ENCODE results near the gene IL17D.

IL17D gene

DNA sequence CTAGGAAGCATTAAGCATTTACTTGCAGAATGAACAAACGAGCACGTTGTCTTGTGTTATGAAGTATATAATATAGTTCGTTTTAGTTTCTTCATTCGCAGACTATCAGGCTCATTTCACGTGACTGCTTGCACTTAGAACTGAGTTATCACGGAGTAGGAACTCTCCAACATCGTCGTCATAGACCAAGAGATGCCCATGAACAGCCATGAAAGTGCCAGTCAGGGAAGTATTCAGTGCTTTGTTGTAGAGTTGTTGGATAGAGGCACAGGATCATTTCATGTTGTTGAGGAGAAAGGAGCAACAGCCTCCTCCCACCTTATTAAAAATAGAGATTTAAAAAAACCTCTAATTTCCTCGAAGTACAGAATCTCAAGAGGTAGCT, 977 bp upstream of the IL17D start:
- peak overlapping the region; percentile 62 for H3K4me3 ChIP-seq (replicated peaks; ENCODE audit: low read depth, low read length)
- no peak for DNase-seq (ENCODE audit: extremely low read depth, low read depth)
- TF ChIP-seq, protein P1, sequence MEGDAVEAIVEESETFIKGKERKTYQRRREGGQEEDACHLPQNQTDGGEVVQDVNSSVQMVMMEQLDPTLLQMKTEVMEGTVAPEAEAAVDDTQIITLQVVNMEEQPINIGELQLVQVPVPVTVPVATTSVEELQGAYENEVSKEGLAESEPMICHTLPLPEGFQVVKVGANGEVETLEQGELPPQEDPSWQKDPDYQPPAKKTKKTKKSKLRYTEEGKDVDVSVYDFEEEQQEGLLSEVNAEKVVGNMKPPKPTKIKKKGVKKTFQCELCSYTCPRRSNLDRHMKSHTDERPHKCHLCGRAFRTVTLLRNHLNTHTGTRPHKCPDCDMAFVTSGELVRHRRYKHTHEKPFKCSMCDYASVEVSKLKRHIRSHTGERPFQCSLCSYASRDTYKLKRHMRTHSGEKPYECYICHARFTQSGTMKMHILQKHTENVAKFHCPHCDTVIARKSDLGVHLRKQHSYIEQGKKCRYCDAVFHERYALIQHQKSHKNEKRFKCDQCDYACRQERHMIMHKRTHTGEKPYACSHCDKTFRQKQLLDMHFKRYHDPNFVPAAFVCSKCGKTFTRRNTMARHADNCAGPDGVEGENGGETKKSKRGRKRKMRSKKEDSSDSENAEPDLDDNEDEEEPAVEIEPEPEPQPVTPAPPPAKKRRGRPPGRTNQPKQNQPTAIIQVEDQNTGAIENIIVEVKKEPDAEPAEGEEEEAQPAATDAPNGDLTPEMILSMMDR (IDR thresholded peaks at IDR 0.05; ENCODE audit: low read depth, low read length, missing control alignments) = no peak

GRCh38 chr13:20703780-20704458, 420 bp downstream of the IL17D start:
- DNase-seq (ENCODE audit: extremely low read depth, low read depth) = no peak
- TF ChIP-seq, protein P1 (IDR thresholded peaks at IDR 0.05; ENCODE audit: low read depth, low read length, missing control alignments) = peak; percentile 33
- H3K4me3 ChIP-seq (replicated peaks; ENCODE audit: low read depth, low read length) = peak overlapping the region; percentile 27

DNA sequence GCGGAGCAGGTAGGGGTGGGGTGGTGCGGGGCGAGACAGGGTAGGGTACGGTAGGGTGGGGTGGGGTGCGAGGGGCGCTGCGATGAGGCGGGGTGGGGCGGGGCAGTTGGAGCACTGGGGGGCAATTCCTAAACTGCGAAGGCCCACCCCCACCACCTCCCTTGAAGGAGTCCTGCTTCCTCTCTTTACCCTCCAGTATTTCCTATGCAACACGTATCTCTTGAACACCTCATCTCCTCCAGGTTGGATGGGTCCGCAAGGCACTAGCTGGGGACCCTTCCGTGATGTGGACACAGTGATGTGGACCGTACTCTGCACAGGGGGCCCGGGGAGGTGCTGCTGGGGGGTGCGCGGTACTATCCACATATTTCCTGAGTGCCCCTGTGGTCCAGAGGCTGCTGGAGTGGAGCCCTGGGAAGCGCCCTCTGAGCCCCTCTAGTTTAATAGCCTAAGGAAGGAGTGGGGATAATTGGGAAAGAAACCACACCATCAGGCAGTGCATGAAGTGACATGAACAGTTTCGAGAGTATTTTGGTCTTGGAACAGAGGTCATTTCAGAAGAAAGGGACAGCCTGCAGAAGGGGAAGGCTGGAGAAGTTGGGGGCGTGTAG, 1.1 kb downstream of the IL17D start:
- no peak overlapping the region; the same call in 1 of the 2 replicates for H3K4me3 ChIP-seq (replicated peaks; ENCODE audit: low read depth, low read length)
- DNase-seq (ENCODE audit: extremely low read depth, low read depth) = no peak

GRCh38 chr13:20706661-20707060, 3.2 kb downstream of the IL17D start:
- DNase-seq (ENCODE audit: extremely low read depth, low read depth) = no peak
- H3K4me3 ChIP-seq (replicated peaks; ENCODE audit: low read depth, low read length) = no peak overlapping the region
- TF ChIP-seq, protein P1 (IDR thresholded peaks at IDR 0.05; ENCODE audit: low read depth, low read length, missing control alignments) = no peak

More for the DNA sequence above, 1.1 kb downstream of the IL17D start:
- TF ChIP-seq, protein P1 (IDR thresholded peaks at IDR 0.05; ENCODE audit: low read depth, low read length, missing control alignments) = no peak

DNA sequence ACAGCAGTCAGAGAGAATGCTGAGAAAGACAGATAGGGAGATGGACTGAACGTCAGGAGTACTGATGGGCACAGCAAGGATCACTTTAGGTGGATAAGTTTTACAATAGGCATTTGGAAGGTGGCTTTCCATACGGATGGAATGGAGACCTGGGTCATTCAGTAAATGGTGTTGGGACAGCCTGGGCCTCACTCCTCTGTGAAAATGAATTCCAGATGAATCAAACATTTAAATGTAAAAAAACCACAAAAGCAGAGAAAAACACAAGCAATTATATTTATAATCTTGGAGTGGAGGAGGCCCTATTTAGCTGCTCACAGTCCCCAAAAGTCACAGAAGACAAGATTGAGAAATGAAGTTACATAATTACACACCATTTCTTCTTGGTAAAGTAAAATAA, 4.7 kb downstream of the IL17D start:
- TF ChIP-seq, protein P1 (IDR thresholded peaks at IDR 0.05; ENCODE audit: low read depth, low read length, missing control alignments) = no peak
- H3K4me3 ChIP-seq (replicated peaks; ENCODE audit: low read depth, low read length) = no peak overlapping the region
- DNase-seq (ENCODE audit: extremely low read depth, low read depth) = no peak

DNA sequence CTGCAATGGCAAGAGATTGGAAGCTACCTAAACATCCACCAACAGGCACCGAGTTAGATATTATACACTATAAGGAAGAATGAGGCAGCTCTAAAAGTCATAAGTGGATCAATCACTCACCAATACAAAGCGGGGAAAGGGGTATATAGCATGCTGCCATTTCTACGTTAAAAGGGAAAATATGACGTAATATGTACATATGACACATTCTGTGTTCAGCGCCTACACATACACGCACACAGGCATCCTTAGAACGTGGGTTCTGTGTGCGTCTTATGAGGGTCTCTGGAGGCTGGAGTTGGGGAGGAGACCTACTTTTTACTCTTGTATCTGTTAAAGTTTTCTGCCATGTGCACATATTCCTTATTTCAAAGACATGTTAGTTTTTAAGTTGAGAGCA, 5.9 kb downstream of the IL17D start:
- DNase-seq (ENCODE audit: extremely low read depth, low read depth) = no peak
- H3K4me3 ChIP-seq (replicated peaks; ENCODE audit: low read depth, low read length) = no peak overlapping the region
- TF ChIP-seq, protein P1 (IDR thresholded peaks at IDR 0.05; ENCODE audit: low read depth, low read length, missing control alignments) = no peak
